ENCODE data around the gene TRAF4.

DNA sequence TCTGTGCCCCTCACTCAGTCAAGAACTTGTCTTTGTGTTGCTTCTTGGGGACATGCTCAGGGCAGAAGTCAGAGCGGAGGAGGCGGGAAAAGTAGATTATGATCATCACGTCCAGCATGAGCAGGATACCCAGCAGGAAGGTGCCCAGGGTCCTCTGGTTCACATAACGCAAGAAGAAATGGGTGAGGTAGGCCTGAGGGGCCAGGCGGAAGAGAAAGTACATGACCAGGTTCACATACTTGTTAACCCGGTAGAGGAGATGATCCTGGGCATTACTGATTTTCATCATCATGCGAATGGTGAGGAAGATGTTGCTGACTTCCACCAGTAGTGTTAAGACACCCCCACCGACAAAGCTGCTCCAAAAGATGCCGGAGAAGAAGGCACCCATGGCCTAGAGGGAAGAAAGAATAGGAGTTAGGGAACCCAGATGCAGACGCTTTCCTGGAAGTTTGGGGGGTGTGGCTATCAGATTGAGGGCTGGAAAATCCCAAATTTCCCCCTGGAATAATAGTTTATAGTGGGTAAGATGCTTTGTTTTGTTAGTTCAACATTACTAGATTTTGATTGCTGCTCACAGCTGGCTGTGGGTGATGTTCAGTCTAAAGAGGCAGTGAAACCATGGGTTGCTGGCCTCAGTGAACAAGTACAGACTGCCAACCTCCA, 19.2 kb upstream of the TRAF4 start:
- TF ChIP-seq, protein P1, sequence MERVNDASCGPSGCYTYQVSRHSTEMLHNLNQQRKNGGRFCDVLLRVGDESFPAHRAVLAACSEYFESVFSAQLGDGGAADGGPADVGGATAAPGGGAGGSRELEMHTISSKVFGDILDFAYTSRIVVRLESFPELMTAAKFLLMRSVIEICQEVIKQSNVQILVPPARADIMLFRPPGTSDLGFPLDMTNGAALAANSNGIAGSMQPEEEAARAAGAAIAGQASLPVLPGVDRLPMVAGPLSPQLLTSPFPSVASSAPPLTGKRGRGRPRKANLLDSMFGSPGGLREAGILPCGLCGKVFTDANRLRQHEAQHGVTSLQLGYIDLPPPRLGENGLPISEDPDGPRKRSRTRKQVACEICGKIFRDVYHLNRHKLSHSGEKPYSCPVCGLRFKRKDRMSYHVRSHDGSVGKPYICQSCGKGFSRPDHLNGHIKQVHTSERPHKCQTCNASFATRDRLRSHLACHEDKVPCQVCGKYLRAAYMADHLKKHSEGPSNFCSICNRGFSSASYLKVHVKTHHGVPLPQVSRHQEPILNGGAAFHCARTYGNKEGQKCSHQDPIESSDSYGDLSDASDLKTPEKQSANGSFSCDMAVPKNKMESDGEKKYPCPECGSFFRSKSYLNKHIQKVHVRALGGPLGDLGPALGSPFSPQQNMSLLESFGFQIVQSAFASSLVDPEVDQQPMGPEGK (CRISPR knock-in tag; IDR thresholded peaks at IDR 0.05; ENCODE audit: borderline replicate concordance), result no peak
- no peak for TF ChIP-seq OSR1 (CRISPR knock-in tag; IDR thresholded peaks at IDR 0.05)
- TF ChIP-seq TOX (CRISPR knock-in tag; IDR thresholded peaks at IDR 0.05; ENCODE audit: borderline replicate concordance), result no peak
- TF ChIP-seq ZC3H10 (CRISPR knock-in tag; IDR thresholded peaks at IDR 0.05), result no peak
- no peak for TF ChIP-seq SNAI2 (CRISPR knock-in tag; IDR thresholded peaks at IDR 0.05)
